Right atrium auricular region (tissue), 2 donors: ENCODE data around the gene TRIM61. TPM values are rescaled to one million over a fixed set of nuclear protein-coding genes. Genes with fewer than 3 reads are reported as not detected.

Source experiments
- DNase-seq: peaks from one replicate; pipeline ENCODE4 v3.0.0-alpha.2; 2019; ENCODE audit warnings: low spot score
- H3K27ac ChIP-seq, 2 donors: fragments of 200-600 bp; sonication (generic); 1 replicate in 1 of 2; 2 replicates in 1 of 2; pipeline ENCODE4 v1.5.1; 2016 to 2019
- H3K27me3 ChIP-seq, 2 donors: fragments of 200-600 bp; sonication (generic); one replicate each; pipeline versions ENCODE4 v1.5.1 to v1.6.0; 2017 to 2019
- H3K36me3 ChIP-seq: fragments of 200-600 bp; sonication (generic); one replicate; pipeline ENCODE4 v1.5.1; 2016
- H3K4me1 ChIP-seq, 2 donors: fragments of 200-600 bp; sonication (generic); one replicate each; pipeline versions ENCODE4 v1.5.1 to v1.6.0; 2017 to 2019
- H3K4me3 ChIP-seq, 2 donors: fragments of 200-600 bp; sonication (generic); 1 replicate in 1 of 2; 2 replicates in 1 of 2; pipeline ENCODE4 v1.5.1; 2017 to 2019; ENCODE audit warnings: mild to moderate bottlenecking in 1 of 2, moderate library complexity in 1 of 2
- H3K9me3 ChIP-seq, 2 donors: fragments of 200-600 bp; sonication (generic); one replicate each; pipeline ENCODE4 v1.5.1; 2019
- total RNA-seq, 2 donors: library from RNA; depleted of rRNA; stranded (reverse); fragments of >200 nt; gene quantifications; one replicate each; pipeline ENCODE4 v1.1.0, GENCODE V29; 2016
- TF ChIP-seq, protein P1 (sequence below), 2 donors: fragments of 200-600 bp; sonication (generic); IDR thresholded peaks; one replicate each; pipeline ENCODE4 v1.5.1; 2019; ENCODE audit warnings: antibody characterized with exemption in 2 of 2

Gene TRIM61
- total RNA-seq, 2 donors from 2014 or later: 0.79 to 1.1 TPM

GRCh38 chr4:164924670-164925238, 52.7 kb downstream of the TRIM61 start:
- no peak for DNase-seq
- Histone ChIP-seq H3K36me3 (no peaks in the 10 kb centered on the region), H3K4me3 (no peak overlapping the region), H3K9me3 (no peaks in the 10 kb centered on the region), H3K27me3 (no peaks in the 10 kb centered on the region), H3K27ac (no peak overlapping the region), H3K4me1 (no peaks in the 10 kb centered on the region)
- TF ChIP-seq, protein P1, sequence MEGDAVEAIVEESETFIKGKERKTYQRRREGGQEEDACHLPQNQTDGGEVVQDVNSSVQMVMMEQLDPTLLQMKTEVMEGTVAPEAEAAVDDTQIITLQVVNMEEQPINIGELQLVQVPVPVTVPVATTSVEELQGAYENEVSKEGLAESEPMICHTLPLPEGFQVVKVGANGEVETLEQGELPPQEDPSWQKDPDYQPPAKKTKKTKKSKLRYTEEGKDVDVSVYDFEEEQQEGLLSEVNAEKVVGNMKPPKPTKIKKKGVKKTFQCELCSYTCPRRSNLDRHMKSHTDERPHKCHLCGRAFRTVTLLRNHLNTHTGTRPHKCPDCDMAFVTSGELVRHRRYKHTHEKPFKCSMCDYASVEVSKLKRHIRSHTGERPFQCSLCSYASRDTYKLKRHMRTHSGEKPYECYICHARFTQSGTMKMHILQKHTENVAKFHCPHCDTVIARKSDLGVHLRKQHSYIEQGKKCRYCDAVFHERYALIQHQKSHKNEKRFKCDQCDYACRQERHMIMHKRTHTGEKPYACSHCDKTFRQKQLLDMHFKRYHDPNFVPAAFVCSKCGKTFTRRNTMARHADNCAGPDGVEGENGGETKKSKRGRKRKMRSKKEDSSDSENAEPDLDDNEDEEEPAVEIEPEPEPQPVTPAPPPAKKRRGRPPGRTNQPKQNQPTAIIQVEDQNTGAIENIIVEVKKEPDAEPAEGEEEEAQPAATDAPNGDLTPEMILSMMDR (IDR thresholded peaks at IDR 0.05): no peak

- TF ChIP-seq, protein P1 (IDR thresholded peaks at IDR 0.05): no peak
- no peaks in the 10 kb centered on the region for H3K36me3 ChIP-seq
- no peaks in the 10 kb centered on the region for H3K4me1 ChIP-seq
- H3K9me3 ChIP-seq: no peaks in the 10 kb centered on the region
- no peak overlapping the region for H3K4me3 ChIP-seq
- H3K27me3 ChIP-seq: no peaks in the 10 kb centered on the region
- H3K27ac ChIP-seq: no peak overlapping the region
- no peak for DNase-seq
These were observed 58.5 kb downstream of the TRIM61 start for GRCh38 chr4:164918956-164919355.

Other genes with a start within 250 kb of the TRIM61 start
- gene SMIM31, start 223.5 kb downstream of the TRIM61 start, total RNA-seq: not detected
- not detected for gene APELA, start 100.5 kb downstream of the TRIM61 start, total RNA-seq
- not detected for gene TRIM60, start 54.3 kb upstream of the TRIM61 start, total RNA-seq
- not detected for gene TRIM75, start 76.2 kb upstream of the TRIM61 start, total RNA-seq
- gene TMEM192, start 135.2 kb upstream of the TRIM61 start, total RNA-seq: 10 to 100 TPM; 13.6 to 14.6 TPM
- 1 to 10 TPM; 7.6 to 9.0 TPM for gene KLHL2, start 229.9 kb upstream of the TRIM61 start, total RNA-seq